Mesothelial cell of epicardium (in vitro differentiated cells): Measurements from ENCODE around the gene ZFC3H1. TPM values are rescaled to one million over a fixed set of nuclear protein-coding genes. Genes with fewer than 3 reads are reported as not detected.

Source experiments
- DNase-seq, 2 experiments: peaks; one replicate each; pipeline ENCODE4 v3.0.0; 2021; ENCODE audit warnings: low spot score in 2 of 2; ENCODE audit not compliant: unreplicated experiment in 2 of 2
- H3K27ac Mint-ChIP-seq: 2 replicates; pipeline ENCODE4 v1.8.0; 2021; ENCODE audit warnings: mixed read lengths
- H3K27me3 Mint-ChIP-seq: 2 replicates; pipeline ENCODE4 v1.8.0; 2021; ENCODE audit warnings: low read depth, mixed read lengths
- H3K36me3 Mint-ChIP-seq: 2 replicates; pipeline ENCODE4 v1.8.0; 2021; ENCODE audit warnings: mixed read lengths
- H3K4me1 Mint-ChIP-seq: 2 replicates; pipeline ENCODE4 v1.8.0; 2021; ENCODE audit warnings: mixed read lengths
- H3K4me3 Mint-ChIP-seq: 2 replicates; pipeline ENCODE4 v1.8.0; 2021; ENCODE audit warnings: mild to moderate bottlenecking, moderate library complexity, mixed read lengths
- H3K9me3 Mint-ChIP-seq: 2 replicates; pipeline ENCODE4 v1.8.0; 2021; ENCODE audit warnings: mixed read lengths
- CTCF ChIP-seq: fragments of 200-600 bp; sonication (generic); IDR thresholded peaks from one replicate; pipeline ENCODE4 v1.5.0; 2021; ENCODE audit warnings: antibody characterized with exemption; ENCODE audit not compliant: unreplicated experiment
- total RNA-seq: library from RNA; stranded (reverse); gene quantifications from 3 replicates; pipeline ENCODE4 v1.2.1, GENCODE V29; 2021

ZFC3H1 gene
- total RNA-seq, 1 donor from 2014 or later = 55.5 TPM

- Mint-ChIP-seq H3K27ac (no peak overlapping the region), H3K9me3 (no peaks in the 10 kb centered on the region), H3K4me3 (no peak overlapping the region), H3K36me3 (no peaks in the 10 kb centered on the region), H3K4me1 (peaks cover 10% of the 10 kb centered on the region), H3K27me3 (peaks cover 8% of the 10 kb centered on the region)
- DNase-seq = no peak
- no peak for TF ChIP-seq CTCF
These were observed 97.0 kb downstream of the ZFC3H1 start for GRCh38 chr12:71566655-71567054.

- peaks cover 8% of the 10 kb centered on the region for H3K27me3 Mint-ChIP-seq
These were observed 98.1 kb downstream of the ZFC3H1 start for GRCh38 chr12:71565535-71565934.

GRCh38 chr12:71562676-71563595 is 100.7 kb downstream of the ZFC3H1 start:
- no peak for TF ChIP-seq CTCF

More at GRCh38 chr12:71565535-71565934, 98.1 kb downstream of the ZFC3H1 start:
- Mint-ChIP-seq H3K4me3 (no peak overlapping the region), H3K4me1 (peaks cover 9% of the 10 kb centered on the region), H3K27ac (no peak overlapping the region), H3K36me3 (no peaks in the 10 kb centered on the region), H3K9me3 (no peaks in the 10 kb centered on the region)
- TF ChIP-seq CTCF = no peak
- no peak for DNase-seq

More at GRCh38 chr12:71562676-71563595, 100.7 kb downstream of the ZFC3H1 start:
- no peak for DNase-seq
- H3K27me3 Mint-ChIP-seq = peaks cover 6% of the 10 kb centered on the region
- H3K36me3 Mint-ChIP-seq = no peaks in the 10 kb centered on the region
- H3K4me3 Mint-ChIP-seq = no peak overlapping the region
- no peak overlapping the region for H3K27ac Mint-ChIP-seq
- H3K9me3 Mint-ChIP-seq = no peaks in the 10 kb centered on the region
- peaks cover 15% of the 10 kb centered on the region for H3K4me1 Mint-ChIP-seq

Other genes with a start within 250 kb of the ZFC3H1 start
- 0.40 to 0.54 TPM (median 0.43 TPM) in 3 replicates for gene LGR5, start 224.1 kb downstream of the ZFC3H1 start, total RNA-seq
- 7.8 to 8.9 TPM (median 8.9 TPM) in 3 replicates for gene THAP2, start 453 bp upstream of the ZFC3H1 start, total RNA-seq
- 14.0 to 20.2 TPM (median 17.3 TPM) in 3 replicates for gene TMEM19, start 22.2 kb upstream of the ZFC3H1 start, total RNA-seq
- gene RAB21, start 91.0 kb upstream of the ZFC3H1 start, total RNA-seq = 44.0 to 49.0 TPM (median 46.9 TPM) in 3 replicates
- 33.6 to 41.7 TPM (median 36.5 TPM) in 3 replicates for gene TBC1D15, start 175.9 kb upstream of the ZFC3H1 start, total RNA-seq